H1 (cell line): Measurements from ENCODE around the gene TMC4. TPM values are rescaled to one million over a fixed set of nuclear protein-coding genes. Genes with fewer than 3 reads are reported as not detected.
"Not testable (repeated sequence)": the region's sequence is repeated elsewhere in the genome, so short reads cannot be mapped to it uniquely, and the experiment has no call there.

Experiments
- CTCF ChIA-PET: fragments of 300-600 bp; sonication (Branson Sonifier 250); formaldehyde crosslinking; loops from one replicate; lab custom pipeline; 2021; ENCODE audit not compliant: partially characterized antibody; lab: Charles Lee
- POLR2A ChIA-PET: fragments of 300-600 bp; sonication (Branson Sonifier 250); formaldehyde crosslinking; loops from one replicate; lab custom pipeline; 2021; ENCODE audit warnings: inconsistent platforms; ENCODE audit not compliant: partially characterized antibody; lab: Charles Lee
- DNase-seq, 2 experiments: peaks; one replicate each; pipeline versions ENCODE4 v3.0.0 to v3.0.0-alpha.2; 2010 to 2022; ENCODE audit warnings: low spot score in 2 of 2, low read depth in 1 of 2, mixed read lengths in 1 of 2
- FAIRE-seq: peaks from 2 replicates; lab custom pipeline; 2011; peaks lifted over from hg19 to GRCh38; lab: Jason Lieb, UNC
- H2AFZ ChIP-seq: 2 replicates; pipeline ENCODE4 v1.8.1; 2012; ENCODE audit warnings: low read length, inconsistent platforms
- H2AK5ac ChIP-seq: 2 replicates; pipeline ENCODE4 v1.6.1; 2013; ENCODE audit warnings: low read depth, low read length
- H2BK120ac ChIP-seq: replicated peaks from 2 replicates; pipeline ENCODE3; 2013; ENCODE audit warnings: low read depth, low read length, inconsistent platforms
- H2BK12ac ChIP-seq: 2 replicates; pipeline ENCODE4 v1.6.1; 2013; ENCODE audit warnings: low read depth, low read length
- H2BK15ac ChIP-seq: 2 replicates; pipeline ENCODE4 v1.6.1; 2013; ENCODE audit warnings: low read length
- H2BK20ac ChIP-seq: 2 replicates; pipeline ENCODE4 v1.6.1; 2013; ENCODE audit warnings: low read length
- H2BK5ac ChIP-seq: 2 replicates; pipeline ENCODE4 v1.6.1; 2013; ENCODE audit warnings: low read depth, low read length
- H3K14ac ChIP-seq: 2 replicates; pipeline ENCODE4 v1.6.1; 2013; ENCODE audit warnings: inconsistent platforms; ENCODE audit not compliant: insufficient read length
- H3K18ac ChIP-seq: 2 replicates; pipeline ENCODE4 v1.6.1; 2013; ENCODE audit warnings: low read length; ENCODE audit errors: extremely low read depth
- H3K23ac ChIP-seq: 2 replicates; pipeline ENCODE4 v1.6.1; 2013; ENCODE audit warnings: inconsistent platforms; ENCODE audit not compliant: insufficient read length
- H3K23me2 ChIP-seq: 2 replicates; pipeline ENCODE4 v1.6.1; 2013; ENCODE audit warnings: low read depth, low read length
- H3K27ac ChIP-seq: 2 replicates; pipeline ENCODE4 v1.6.1; 2011; ENCODE audit warnings: low read depth, low read length, inconsistent platforms
- H3K27me3 ChIP-seq, 4 experiments: replicated peaks in 1 of 4; 1 replicate in 1 of 4; 2 replicates in 3 of 4; pipeline versions ENCODE4 v1.6.1 to v1.8.1; 2011 to 2013; ENCODE audit warnings: low read length in 3 of 4, mild to moderate bottlenecking in 3 of 4, inconsistent platforms in 2 of 4, mixed read lengths in 2 of 4, moderate library complexity in 1 of 4; ENCODE audit not compliant: control insufficient read depth in 3 of 4, insufficient read depth in 3 of 4; ENCODE audit errors: extremely low read depth in 1 of 4
- H3K36me3 ChIP-seq, 4 experiments: 2 replicates each; pipeline versions ENCODE4 v1.6.1 to v1.8.1; 2011 to 2013; ENCODE audit warnings: mild to moderate bottlenecking in 4 of 4, low read length in 3 of 4, moderate library complexity in 2 of 4, control low read depth in 1 of 4, inconsistent platforms in 1 of 4; ENCODE audit not compliant: insufficient read depth in 4 of 4, control insufficient read depth in 2 of 4
- H3K4ac ChIP-seq: replicated peaks from 2 replicates; pipeline ENCODE3; 2013; ENCODE audit warnings: low read length, low read depth, mixed read lengths, inconsistent platforms; ENCODE audit not compliant: insufficient read length
- H3K4me1 ChIP-seq, 4 experiments: replicated peaks in 1 of 4; 1 replicate in 1 of 4; 2 replicates in 3 of 4; pipeline versions ENCODE4 v1.6.1 to v1.8.1; 2011 to 2013; ENCODE audit warnings: low read length in 3 of 4, inconsistent platforms in 2 of 4, mixed read lengths in 1 of 4; ENCODE audit not compliant: insufficient read depth in 4 of 4, control insufficient read depth in 3 of 4
- H3K4me2 ChIP-seq, 2 experiments: 2 replicates each; pipeline versions ENCODE4 v1.6.1 to v1.8.1; 2011 to 2013; ENCODE audit warnings: low read depth in 2 of 2, low read length in 2 of 2, control low read depth in 1 of 2, inconsistent platforms in 1 of 2, mild to moderate bottlenecking in 1 of 2; ENCODE audit not compliant: insufficient read depth in 1 of 2
- H3K4me3 ChIP-seq, 4 experiments: fragments of 200-600, 300-600 bp in 1 of 4; sonication (generic), shearing (Covaris generic), sonication (Bioruptor Twin) in 1 of 4; 2 replicates each; pipeline versions ENCODE4 v1.5.1 to v1.8.1; 2011 to 2016; ENCODE audit warnings: low read length in 4 of 4, low read depth in 3 of 4, control low read depth in 2 of 4, inconsistent platforms in 2 of 4, mild to moderate bottlenecking in 2 of 4, mixed read lengths in 1 of 4, moderate library complexity in 1 of 4; ENCODE audit not compliant: insufficient read depth in 2 of 4; ENCODE audit errors: extremely low read depth in 1 of 4
- H3K56ac ChIP-seq: replicated peaks from 2 replicates; pipeline ENCODE3; 2013; ENCODE audit warnings: low read depth, mild to moderate bottlenecking, mixed read lengths, low read length, inconsistent platforms; ENCODE audit not compliant: insufficient read length
- H3K79me1 ChIP-seq: 2 replicates; pipeline ENCODE4 v1.6.1; 2013; ENCODE audit warnings: low read depth, low read length, control low read depth
- H3K79me2 ChIP-seq, 2 experiments: 2 replicates each; pipeline versions ENCODE4 v1.6.1 to v1.8.1; 2012 to 2013; ENCODE audit warnings: low read length in 2 of 2, mild to moderate bottlenecking in 2 of 2, inconsistent platforms in 1 of 2; ENCODE audit not compliant: insufficient read depth in 2 of 2, control insufficient read depth in 1 of 2
- H3K9ac ChIP-seq, 4 experiments: replicated peaks in 1 of 4; 1 replicate in 1 of 4; 2 replicates in 3 of 4; pipeline versions ENCODE4 v1.6.1 to v1.8.1; 2011 to 2013; ENCODE audit warnings: low read depth in 3 of 4, low read length in 3 of 4, control low read depth in 2 of 4, mild to moderate bottlenecking in 2 of 4, moderate library complexity in 2 of 4, inconsistent platforms in 1 of 4; ENCODE audit errors: extremely low read depth in 1 of 4
- H3K9me3 ChIP-seq, 2 experiments: 2 replicates each; pipeline versions ENCODE4 v1.6.1 to v1.8.1; 2012 to 2013; ENCODE audit warnings: mild to moderate bottlenecking in 2 of 2, moderate library complexity in 2 of 2, control low read depth in 1 of 2, inconsistent platforms in 1 of 2, low read depth in 1 of 2, low read length in 1 of 2, mixed read lengths in 1 of 2; ENCODE audit not compliant: insufficient read depth in 2 of 2
- H4K20me1 ChIP-seq, 2 experiments: replicated peaks in 1 of 2; 2 replicates each; pipeline versions ENCODE3 to v1.8.1; 2011 to 2013; ENCODE audit warnings: inconsistent platforms in 2 of 2, low read length in 2 of 2, mild to moderate bottlenecking in 1 of 2; ENCODE audit not compliant: insufficient read depth in 2 of 2, control insufficient read depth in 1 of 2
- H4K5ac ChIP-seq: 2 replicates; pipeline ENCODE4 v1.6.1; 2013; ENCODE audit warnings: low read length, low read depth, mixed read lengths, inconsistent platforms; ENCODE audit not compliant: insufficient read length
- H4K8ac ChIP-seq: 2 replicates; pipeline ENCODE4 v1.8.0; 2013; ENCODE audit warnings: mild to moderate bottlenecking, moderate library complexity, low read length, inconsistent platforms; ENCODE audit not compliant: insufficient read depth; ENCODE audit errors: extremely low read depth
- H4K91ac ChIP-seq: replicated peaks from 2 replicates; pipeline ENCODE3; 2013; ENCODE audit warnings: low read length, mixed read lengths, inconsistent platforms; ENCODE audit not compliant: insufficient read length
- POLR2A ChIP-seq, 2 experiments: IDR thresholded peaks; 1 replicate in 1 of 2; 2 replicates in 1 of 2; pipeline ENCODE4 v1.6.1; 2011; ENCODE audit warnings: low read depth in 2 of 2, low read length in 2 of 2, mild to moderate bottlenecking in 2 of 2; ENCODE audit errors: control extremely low read depth in 1 of 2
- WGBS, 2 experiments: shearing (Covaris generic) in 1 of 2; methylation state at CpG; one replicate each; pipeline versions ENCODE4 v1.1.6 to v1.1.7; 2013 to 2015; ENCODE audit warnings: low lambda C conversion rate in 2 of 2, mixed read lengths in 2 of 2, inconsistent platforms in 1 of 2, low coverage in 1 of 2, missing lambda C conversion rate in 1 of 2; ENCODE audit not compliant: insufficient replicate concordance in 2 of 2, insufficient coverage in 1 of 2, insufficient read length in 1 of 2; ENCODE audit errors: extremely low coverage in 1 of 2, missing lambda C conversion rate in 1 of 2; 5-methylcytosine and 5-hydroxymethylcytosine counted together
- polyA plus RNA-seq, 7 experiments: library from polyadenylated mRNA; depleted of rRNA in 3 of 7; stranded (reverse) in 5 of 7; unstranded in 2 of 7; fragments of >200 nt in 5 of 7; fragments of 200-250 nt in 2 of 7; gene quantifications; 1 replicate in 5 of 7; 2 replicates in 1 of 7; 4 replicates in 1 of 7; pipeline versions ENCODE4 v1.2.1 to v1.2.3, GENCODE V29; 2011 to 2013; ENCODE audit warnings: missing spikeins in 2 of 7, mixed read lengths in 2 of 7
- total RNA-seq: library from RNA; stranded (reverse); fragmentation: NEBNext Ultra II Directional; extraction: Animal tissue kit (Norgen Biotek cat#: 25700); gene quantifications from 2 replicates; pipeline ENCODE4 v1.2.1, GENCODE V29; 2021

Gene TMC4
- total and polyA plus RNA-seq, 2 of the 8 experiments (the other 6 are each of a cell fraction or from before 2014, with no cell fraction given) = 5.5 to 6.3 TPM

DNA sequence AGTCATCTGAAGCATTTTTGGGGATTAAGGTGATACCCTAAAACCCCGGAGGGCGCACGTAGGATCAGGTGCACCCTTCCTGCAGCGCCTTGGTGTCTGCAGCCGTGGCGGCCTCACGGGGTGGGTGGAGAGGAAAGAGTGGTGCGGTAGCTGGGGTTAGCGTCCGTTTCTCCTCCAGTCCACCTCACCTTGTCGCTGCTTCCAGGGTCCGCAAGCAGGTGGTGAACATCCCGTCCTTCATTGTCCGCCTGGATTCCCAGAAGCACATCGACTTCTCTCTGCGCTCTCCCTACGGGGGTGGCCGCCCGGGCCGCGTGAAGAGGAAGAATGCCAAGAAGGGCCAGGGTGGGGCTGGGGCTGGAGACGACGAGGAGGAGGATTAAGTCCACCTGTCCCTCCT, 34.2 kb upstream of the TMC4 start:
- DNase-seq, H3K9me3 ChIP-seq, CTCF ChIA-PET, H2BK12ac ChIP-seq, H4K8ac ChIP-seq, H3K14ac ChIP-seq, H3K27ac ChIP-seq, H3K4me3 ChIP-seq, FAIRE-seq, H2BK20ac ChIP-seq, H3K27me3 ChIP-seq, H2AFZ ChIP-seq, H3K23ac ChIP-seq, H2BK120ac ChIP-seq, H3K4me2 ChIP-seq, H3K56ac ChIP-seq, H3K4ac ChIP-seq, H2BK15ac ChIP-seq, H4K5ac ChIP-seq, H3K18ac ChIP-seq, H3K9ac ChIP-seq, H4K91ac ChIP-seq, H2AK5ac ChIP-seq, H2BK5ac ChIP-seq: not testable (repeated sequence)
- Histone ChIP-seq H4K20me1 (peaks cover 53 to 55% of the 10 kb centered on the region in 2 experiments), H3K23me2 (peaks cover 13% of the 10 kb centered on the region), H3K79me1 (peaks cover 21% of the 10 kb centered on the region), H3K4me1 (peaks cover 12 to 22% (median 18%) of the 10 kb centered on the region in 4 experiments), H3K79me2 (peaks cover 20 to 48% of the 10 kb centered on the region in 2 experiments), H3K36me3 (peaks cover 45 to 62% (median 58%) of the 10 kb centered on the region in 4 experiments)
- WGBS, 2 experiments = 92% methylated on average over 23 of the region's 23 CpGs; no CpG with 5 or more reads in 1 of the 2 experiments
- TF ChIP-seq POLR2A (IDR thresholded peaks at IDR 0.05; ENCODE audit: control extremely low read depth in 1 of 2, low read depth in 2 of 2, low read length in 2 of 2) = peak in 1 of 2 experiments; percentile 14; a peak in 1 of 3 replicates
- POLR2A ChIA-PET = interaction anchor here (1.0 to 23.4 kb wide), 14 partner anchors 10 to 229 kb away, joined by 3 to 909 read pairs (median 7); partner anchors contain the start of genes CNOT3, LILRB3, MBOAT7 and RPS9
